ENCODE measurements around the gene GAB1. TPM values are rescaled to one million over a fixed set of nuclear protein-coding genes. Genes with fewer than 3 reads are reported as not detected.

GAB1 gene
- total RNA-seq, 6 donors from 2014 or later: 47.1 to 77.6 (median 56.9) TPM

- Histone ChIP-seq H3K4me1 (peaks cover 63 to 79% (median 75%) of the 10 kb centered on the region in 4 donors), H3K9me3 (no peaks in the 10 kb centered on the region), H3K27me3 (no peaks in the 10 kb centered on the region), H3K36me3 (no peaks in the 10 kb centered on the region), H3K4me3 (no peak overlapping the region), H3K27ac (peak overlapping the region in 2 of 4 donors; percentile 61 to 63)
- DNase-seq (no peak), ATAC-seq (ENCODE audit: low FRiP score in 2 of 2) (no peak)
- 56 to 61% methylated on average over 2 of the region's 2 CpGs for WGBS, 2 donors
- TF ChIP-seq EP300 (IDR thresholded peaks at IDR 0.05) (no peak), POLR2AphosphoS5 (IDR thresholded peaks at IDR 0.05) (no peak), POLR2A (IDR thresholded peaks at IDR 0.05) (no peak), CTCF (IDR thresholded peaks at IDR 0.05) (no peak)
Observed at GRCh38 chr4:143407888-143408287, 71.2 kb downstream of the GAB1 start.

GRCh38 chr4:143410015-143410414, 73.3 kb downstream of the GAB1 start:
- no peaks in the 10 kb centered on the region for H3K27me3 ChIP-seq
- no peaks in the 10 kb centered on the region for H3K9me3 ChIP-seq
- H3K27ac ChIP-seq: no peak overlapping the region
- no peak for TF ChIP-seq POLR2AphosphoS5 (IDR thresholded peaks at IDR 0.05)
- TF ChIP-seq CTCF (IDR thresholded peaks at IDR 0.05): no peak
- no peak for TF ChIP-seq POLR2A (IDR thresholded peaks at IDR 0.05)
- H3K4me3 ChIP-seq: no peak overlapping the region
- peaks cover 43 to 59% (median 58%) of the 10 kb centered on the region in 4 donors for H3K4me1 ChIP-seq
- H3K36me3 ChIP-seq: no peaks in the 10 kb centered on the region
- ATAC-seq (ENCODE audit: low FRiP score in 2 of 2) (no peak), DNase-seq (no peak)
- WGBS, 2 donors: 88 to 94% methylated on average over 3 of the region's 3 CpGs

- H3K4me1 ChIP-seq: peaks cover 31 to 42% (median 40%) of the 10 kb centered on the region in 4 donors
- no peaks in the 10 kb centered on the region for H3K27me3 ChIP-seq
- H3K36me3 ChIP-seq: peaks cover 0 to 15% (median 5%) of the 10 kb centered on the region in 4 donors
- WGBS, 2 donors: 42 to 58% methylated on average over 7 of the region's 7 CpGs
- DNase-seq (no peak), ATAC-seq (ENCODE audit: low FRiP score in 2 of 2) (peak in 1 of 2 donors; percentile 61)
- H3K4me3 ChIP-seq: no peak overlapping the region
- H3K9me3 ChIP-seq: no peaks in the 10 kb centered on the region
- TF ChIP-seq EP300 (IDR thresholded peaks at IDR 0.05): no peak
- no peak for TF ChIP-seq POLR2A (IDR thresholded peaks at IDR 0.05)
- TF ChIP-seq CTCF (IDR thresholded peaks at IDR 0.05): no peak
- TF ChIP-seq POLR2AphosphoS5 (IDR thresholded peaks at IDR 0.05): no peak
- H3K27ac ChIP-seq: peak overlapping the region in 3 of 4 donors; percentile 7 to 44 (median 20)
Observed at GRCh38 chr4:143411527-143412419, 75.1 kb downstream of the GAB1 start.

- WGBS, 2 donors: 63 to 77% methylated on average over 3 of the region's 3 CpGs
- no peaks in the 10 kb centered on the region for H3K9me3 ChIP-seq
- H3K27ac ChIP-seq: peak overlapping the region in 2 of 4 donors; percentile 7 to 23
- peaks cover 0 to 20% (median 8%) of the 10 kb centered on the region in 4 donors for H3K36me3 ChIP-seq
- H3K4me3 ChIP-seq: no peak overlapping the region
- H3K4me1 ChIP-seq: peaks cover 25 to 37% (median 34%) of the 10 kb centered on the region in 4 donors
- no peak for DNase-seq
- no peak for ATAC-seq (ENCODE audit: low FRiP score in 2 of 2)
- no peaks in the 10 kb centered on the region for H3K27me3 ChIP-seq
- TF ChIP-seq POLR2A (IDR thresholded peaks at IDR 0.05) (no peak), CTCF (IDR thresholded peaks at IDR 0.05) (no peak), EP300 (IDR thresholded peaks at IDR 0.05) (no peak)
Observed at GRCh38 chr4:143412420-143412758, 75.7 kb downstream of the GAB1 start.

Measured in upper lobe of left lung (tissue), 6 donors.